HL-60/S4 treated with retinoic acid at 250 ng/mL for 4 days and 3 days (cell line): ENCODE data around the gene ADAMTS13.
"Not testable (repeated sequence)": the region's sequence is repeated elsewhere in the genome, so short reads cannot be mapped to it uniquely, and the experiment has no call there.

Experiments
- in situ Hi-C: fragments of 300-500 bp; cut with MboI; formaldehyde crosslinking; loops from 2 replicates; pipeline ENCODE4 v1.7.0; 2022; ENCODE audit warnings: low sequenced_read_pairs

Gene ADAMTS13

GRCh38 chr9:133421615-133422542 lies at the start of gene ADAMTS13:
Gene ADAMTS13, plus strand, starts transcription at chr9:133422367. Its CDS starts 77 bp downstream, at chr9:133422444.
- in situ Hi-C loops: no loop called here

- in situ Hi-C loops: no loop called here
Measured at GRCh38 chr9:133374612-133375115, 47.5 kb upstream of the ADAMTS13 start.

- in situ Hi-C loops: no loop called here
Measured at GRCh38 chr9:133375116-133375723, 46.9 kb upstream of the ADAMTS13 start.

- in situ Hi-C loops: no loop called here
Measured at GRCh38 chr9:133375724-133376654, 46.2 kb upstream of the ADAMTS13 start, which contains the start of the genes STKLD1 and SURF4. Gene STKLD1, plus strand, starts transcription at chr9:133376366. Its CDS starts 108 bp downstream, at chr9:133376474. Gene SURF4, minus strand, starts transcription at chr9:133376060. Its CDS starts 91 bp downstream, at chr9:133375969.

GRCh38 chr9:133377280-133377679 lies 44.9 kb upstream of the ADAMTS13 start:
- in situ Hi-C loops: not testable (repeated sequence)

GRCh38 chr9:133377721-133378216 lies 44.4 kb upstream of the ADAMTS13 start:
- in situ Hi-C loops: no loop called here

- in situ Hi-C loops: no loop called here
Measured at GRCh38 chr9:133378408-133378962, 43.7 kb upstream of the ADAMTS13 start.

- in situ Hi-C loops: no loop called here
Measured at GRCh38 chr9:133379153-133380086, 42.7 kb upstream of the ADAMTS13 start.

- in situ Hi-C loops: no loop called here
Measured at GRCh38 chr9:133380734-133381133, 41.4 kb upstream of the ADAMTS13 start.

GRCh38 chr9:133382507-133383141 lies 39.5 kb upstream of the ADAMTS13 start:
- in situ Hi-C loops: no loop called here

GRCh38 chr9:133383438-133383837 lies 38.7 kb upstream of the ADAMTS13 start:
- in situ Hi-C loops: no loop called here

GRCh38 chr9:133384736-133385321 lies 37.3 kb upstream of the ADAMTS13 start:
- in situ Hi-C loops: no loop called here

GRCh38 chr9:133385452-133385851 lies 36.7 kb upstream of the ADAMTS13 start:
- in situ Hi-C loops: no loop called here

- in situ Hi-C loops: no loop called here
Measured at GRCh38 chr9:133386338-133386737, 35.8 kb upstream of the ADAMTS13 start.

GRCh38 chr9:133387680-133388079 lies 34.5 kb upstream of the ADAMTS13 start:
- in situ Hi-C loops: no loop called here

GRCh38 chr9:133389025-133389557 lies 33.1 kb upstream of the ADAMTS13 start:
- in situ Hi-C loops: no loop called here

GRCh38 chr9:133389562-133389961 lies 32.6 kb upstream of the ADAMTS13 start:
- in situ Hi-C loops: no loop called here

- in situ Hi-C loops: no loop called here
Measured at GRCh38 chr9:133390713-133391112, 31.5 kb upstream of the ADAMTS13 start.
